Measurements from ENCODE around the gene COL11A1. TPM values are rescaled to one million over a fixed set of nuclear protein-coding genes. Genes with fewer than 3 reads are reported as not detected.

Gene COL11A1
- total and polyA plus RNA-seq, 2 of the 13 experiments (the other 11 are each of a cell fraction or from before 2014, with no cell fraction given): not detected

DNA sequence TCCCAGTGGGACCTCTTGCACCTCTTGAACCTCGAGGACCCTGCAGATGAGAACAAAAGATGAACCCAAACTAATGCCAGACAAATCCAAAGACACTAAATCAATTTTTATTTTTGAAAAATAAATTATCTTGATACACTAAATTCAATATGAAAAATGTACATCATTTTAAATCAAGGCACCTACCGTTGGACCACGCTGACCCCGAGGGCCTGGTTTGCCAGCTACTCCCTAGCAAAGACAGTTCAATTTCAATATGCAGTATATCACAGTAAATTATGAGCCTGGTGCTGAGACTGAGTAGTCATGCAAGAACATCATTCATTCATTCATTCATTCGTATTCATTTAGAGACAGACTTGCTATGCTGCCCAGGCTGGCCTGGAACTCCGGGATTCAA, 129.4 kb downstream of the COL11A1 start:
- no TSS peak for BruUV-seq (replicated peaks)
- Histone ChIP-seq H3K4me3 (replicated peaks in 1 of 3; ENCODE audit: insufficient read depth in 1 of 3, low read depth in 2 of 3, low read length in 3 of 3) (no peak overlapping the region), H3K4me2 (ENCODE audit: low read depth, low read length) (no peak overlapping the region), H3K36me3 (replicated peaks in 1 of 2; ENCODE audit: control insufficient read depth in 1 of 2, insufficient read depth in 2 of 2, low read length in 2 of 2) (no peaks in the 10 kb centered on the region), H4K20me1 (ENCODE audit: insufficient read depth, low read length) (no peaks in the 10 kb centered on the region), H3K79me2 (ENCODE audit: insufficient read depth, low read length) (no peaks in the 10 kb centered on the region), H3K9me3 (ENCODE audit: low read length) (no peaks in the 10 kb centered on the region), H3K27me3 (ENCODE audit: control insufficient read depth in 1 of 2, insufficient read depth in 2 of 2, low read length in 2 of 2) (no peaks in the 10 kb centered on the region), H3K9ac (ENCODE audit: insufficient read depth, low read depth, low read length) (no peak overlapping the region), H2AFZ (ENCODE audit: low read length) (no peak overlapping the region), H3K27ac (ENCODE audit: extremely low read length, insufficient read depth, low read length) (no peak overlapping the region), H3K4me1 (ENCODE audit: insufficient read depth, low read length) (no peaks in the 10 kb centered on the region)
- intact Hi-C loops (cut with micrococcal nuclease; ENCODE audit: unreplicated experiment): no loop called here
- CTCF ChIA-PET (ENCODE audit: low intra/inter-chr PET ratio, low total read pairs): no interaction called here
- no peak for TF ChIP-seq SRY (CRISPR knock-in tag; IDR thresholded peaks at IDR 0.05)
- TF ChIP-seq, protein P1, sequence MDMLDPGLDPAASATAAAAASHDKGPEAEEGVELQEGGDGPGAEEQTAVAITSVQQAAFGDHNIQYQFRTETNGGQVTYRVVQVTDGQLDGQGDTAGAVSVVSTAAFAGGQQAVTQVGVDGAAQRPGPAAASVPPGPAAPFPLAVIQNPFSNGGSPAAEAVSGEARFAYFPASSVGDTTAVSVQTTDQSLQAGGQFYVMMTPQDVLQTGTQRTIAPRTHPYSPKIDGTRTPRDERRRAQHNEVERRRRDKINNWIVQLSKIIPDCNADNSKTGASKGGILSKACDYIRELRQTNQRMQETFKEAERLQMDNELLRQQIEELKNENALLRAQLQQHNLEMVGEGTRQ (IDR thresholded peaks at IDR 0.05; ENCODE audit: low read depth, low read length): no peak
- TF ChIP-seq, protein P1 (CRISPR knock-in tag; IDR thresholded peaks at IDR 0.05; ENCODE audit: borderline replicate concordance): no peak
- no peak for TF ChIP-seq ZNF788 (CRISPR knock-in tag; IDR thresholded peaks at IDR 0.05; ENCODE audit: borderline replicate concordance)
- no peak for TF ChIP-seq ZMYM3 (CRISPR knock-in tag; IDR thresholded peaks at IDR 0.05)
- no peak for TF ChIP-seq ZNF775 (CRISPR knock-in tag; IDR thresholded peaks at IDR 0.05; ENCODE audit: borderline replicate concordance)
- no peak for TF ChIP-seq BHLHE40 (IDR thresholded peaks at IDR 0.05; ENCODE audit: low read length)
- TF ChIP-seq FOXJ3 (CRISPR knock-in tag; IDR thresholded peaks at IDR 0.05; ENCODE audit: borderline replicate concordance): no peak
- no peak for TF ChIP-seq GATAD2A (CRISPR knock-in tag; IDR thresholded peaks at IDR 0.05)
- no peak for TF ChIP-seq MBD4 (IDR thresholded peaks at IDR 0.05; ENCODE audit: borderline replicate concordance, low read length)
- no peak for TF ChIP-seq ZNF44 (CRISPR knock-in tag; IDR thresholded peaks at IDR 0.05)
- no peak for TF ChIP-seq HNRNPH1 (optimal IDR thresholded peaks at IDR 0.05; ENCODE audit: low read depth, low read length)
- 4% methylated on average over 6 of the region's 6 CpGs for WGBS (ENCODE audit: low lambda C conversion rate)
- POLR2A ChIA-PET: no interaction called here
- DNase-seq (ENCODE audit: low spot score): no peak
- FAIRE-seq: no peak
- no peak for ATAC-seq
- in situ Hi-C loops (cut with HindIII; ENCODE audit: extremely low pct_ligation_motif_present, low pct_unique_long_range_greater_than_20kb): no loop called here
